ENCODE measurements around the gene INPP4A. TPM values are rescaled to one million over a fixed set of nuclear protein-coding genes. Genes with fewer than 3 reads are reported as not detected.

Gene INPP4A
- polyA plus RNA-seq, 2 of the 4 experiments (the other 2 are of a cell fraction), result 9.4 to 16.0 TPM

DNA sequence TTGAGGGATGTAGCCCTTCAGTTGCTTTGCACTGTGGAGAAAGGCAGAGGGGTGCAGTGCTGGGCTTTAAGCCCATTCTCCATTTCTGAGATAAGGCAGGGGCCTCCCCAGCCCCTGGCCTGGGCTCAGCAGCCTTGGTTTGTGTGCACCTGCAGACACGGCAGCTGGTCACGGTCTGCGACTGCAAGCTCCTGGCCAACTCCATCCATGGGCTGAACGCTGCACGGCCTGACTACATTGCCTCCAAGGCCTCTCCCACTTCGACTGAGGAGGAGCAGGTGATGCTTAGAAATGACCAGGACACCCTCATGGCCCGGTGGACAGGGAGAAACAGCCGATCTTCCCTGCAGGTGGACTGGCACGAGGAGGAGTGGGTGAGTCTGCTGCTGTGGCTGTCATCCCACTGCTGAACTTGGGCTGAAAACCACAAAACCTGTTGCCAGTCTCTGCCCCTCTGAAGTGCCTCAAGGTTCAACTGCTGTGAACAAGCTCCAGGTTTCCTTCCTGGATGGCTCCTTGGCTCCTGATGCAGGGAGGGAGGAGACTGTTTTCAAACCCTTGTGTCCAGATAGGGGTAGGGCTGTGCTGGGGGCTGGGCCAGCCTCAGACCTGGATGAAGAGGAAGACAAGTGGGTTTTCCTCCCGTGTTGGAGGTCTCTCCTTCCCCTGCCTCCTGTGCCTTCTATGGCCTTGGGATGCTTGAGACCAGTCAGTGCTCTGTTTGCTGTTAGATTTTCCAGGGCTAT, 109.6 kb downstream of the INPP4A start (continued):
- TF ChIP-seq, protein P1, sequence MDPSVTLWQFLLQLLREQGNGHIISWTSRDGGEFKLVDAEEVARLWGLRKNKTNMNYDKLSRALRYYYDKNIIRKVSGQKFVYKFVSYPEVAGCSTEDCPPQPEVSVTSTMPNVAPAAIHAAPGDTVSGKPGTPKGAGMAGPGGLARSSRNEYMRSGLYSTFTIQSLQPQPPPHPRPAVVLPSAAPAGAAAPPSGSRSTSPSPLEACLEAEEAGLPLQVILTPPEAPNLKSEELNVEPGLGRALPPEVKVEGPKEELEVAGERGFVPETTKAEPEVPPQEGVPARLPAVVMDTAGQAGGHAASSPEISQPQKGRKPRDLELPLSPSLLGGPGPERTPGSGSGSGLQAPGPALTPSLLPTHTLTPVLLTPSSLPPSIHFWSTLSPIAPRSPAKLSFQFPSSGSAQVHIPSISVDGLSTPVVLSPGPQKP (IDR thresholded peaks at IDR 0.05; ENCODE audit: low read depth, low read length), result no peak
- TF ChIP-seq, protein P2, sequence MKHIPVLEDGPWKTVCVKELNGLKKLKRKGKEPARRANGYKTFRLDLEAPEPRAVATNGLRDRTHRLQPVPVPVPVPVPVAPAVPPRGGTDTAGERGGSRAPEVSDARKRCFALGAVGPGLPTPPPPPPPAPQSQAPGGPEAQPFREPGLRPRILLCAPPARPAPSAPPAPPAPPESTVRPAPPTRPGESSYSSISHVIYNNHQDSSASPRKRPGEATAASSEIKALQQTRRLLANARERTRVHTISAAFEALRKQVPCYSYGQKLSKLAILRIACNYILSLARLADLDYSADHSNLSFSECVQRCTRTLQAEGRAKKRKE (CRISPR knock-in tag; IDR thresholded peaks at IDR 0.05; ENCODE audit: low read depth), result no peak
- TF ChIP-seq CEBPB (IDR thresholded peaks at IDR 0.05) (no peak), FOSL2 (IDR thresholded peaks at IDR 0.05) (no peak), FOSL2 (CRISPR knock-in tag; IDR thresholded peaks at IDR 0.05) (no peak), HDAC2 (IDR thresholded peaks at IDR 0.05) (no peak)

DNA sequence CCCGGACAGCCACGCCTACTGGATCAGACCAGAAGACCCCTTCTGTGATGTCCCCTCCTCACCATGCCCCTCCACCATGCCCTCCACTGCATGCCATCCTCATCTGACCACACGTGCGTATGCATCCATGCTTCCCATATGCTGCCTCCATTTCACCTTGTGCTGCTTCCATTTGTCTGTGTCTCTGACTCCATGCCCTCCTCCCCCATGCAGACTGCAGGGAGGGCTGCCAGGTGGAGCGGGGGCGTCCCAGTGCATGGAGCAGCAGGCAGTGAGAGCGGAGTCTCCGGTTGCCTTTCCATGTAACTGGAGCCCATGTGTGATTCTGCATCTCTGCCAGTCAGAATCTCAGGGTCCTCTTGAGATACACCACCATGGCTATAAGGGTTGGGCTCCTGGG, 111.0 kb downstream of the INPP4A start:
- ChIA-PET POLR2A (no interaction called here), CTCF (interaction anchor here (1.3 to 3.3 kb wide), 2 partner anchors 14 kb away, joined by 3 to 17 read pairs; no protein-coding TSS in a partner anchor)
- Histone ChIP-seq H3K27ac (no peak overlapping the region), H3K4me3 (no peak overlapping the region), H3K9me3 (no peaks in the 10 kb centered on the region), H3K4me2 (no peak overlapping the region), H3K4me1 (0 out of 3 replicates have a peak, but pooled peaks cover 3% of the 10 kb centered on the region)
- ATAC-seq (no peak), DNase-seq (ENCODE audit: low read depth in 1 of 2, low spot score in 1 of 2) (no peak), FAIRE-seq (no peak)
- TF ChIP-seq HOXB13 (CRISPR knock-in tag; IDR thresholded peaks at IDR 0.05; ENCODE audit: low read depth) (no peak), POLR2A (IDR thresholded peaks at IDR 0.05; ENCODE audit: low read length) (no peak)
- WGBS (ENCODE audit: missing lambda C conversion rate), result 82% methylated on average over 8 of the region's 8 CpGs

GRCh38 chr2:98556344-98557033, 111.8 kb downstream of the INPP4A start:
- no peak for FAIRE-seq

More at GRCh38 chr2:98556344-98557033, 111.8 kb downstream of the INPP4A start:
- WGBS (ENCODE audit: missing lambda C conversion rate), result 86% methylated on average over 5 of the region's 5 CpGs
- CTCF ChIA-PET, result interaction anchor here (1.4 to 3.3 kb wide), 2 partner anchors 11 to 13 kb away, joined by 3 to 17 read pairs; no protein-coding TSS in a partner anchor
- DNase-seq (ENCODE audit: low read depth in 1 of 2, low spot score in 1 of 2) (no peak), ATAC-seq (no peak)
- H3K4me1 ChIP-seq, result 0 out of 3 replicates have a peak, but pooled peaks cover 3% of the 10 kb centered on the region
- no peak overlapping the region for H3K27ac ChIP-seq
- H3K9me3 ChIP-seq, result no peaks in the 10 kb centered on the region
- no peak for TF ChIP-seq ZC3H11A (IDR thresholded peaks at IDR 0.05)
- no peak for TF ChIP-seq HEYL (CRISPR knock-in tag; IDR thresholded peaks at IDR 0.05)
- no peak for TF ChIP-seq FOSB (CRISPR knock-in tag; IDR thresholded peaks at IDR 0.05)
- TF ChIP-seq NR3C1 (IDR thresholded peaks at IDR 0.05), result no peak
- TF ChIP-seq BCL3 (IDR thresholded peaks at IDR 0.05), result no peak
- TF ChIP-seq, protein P3, sequence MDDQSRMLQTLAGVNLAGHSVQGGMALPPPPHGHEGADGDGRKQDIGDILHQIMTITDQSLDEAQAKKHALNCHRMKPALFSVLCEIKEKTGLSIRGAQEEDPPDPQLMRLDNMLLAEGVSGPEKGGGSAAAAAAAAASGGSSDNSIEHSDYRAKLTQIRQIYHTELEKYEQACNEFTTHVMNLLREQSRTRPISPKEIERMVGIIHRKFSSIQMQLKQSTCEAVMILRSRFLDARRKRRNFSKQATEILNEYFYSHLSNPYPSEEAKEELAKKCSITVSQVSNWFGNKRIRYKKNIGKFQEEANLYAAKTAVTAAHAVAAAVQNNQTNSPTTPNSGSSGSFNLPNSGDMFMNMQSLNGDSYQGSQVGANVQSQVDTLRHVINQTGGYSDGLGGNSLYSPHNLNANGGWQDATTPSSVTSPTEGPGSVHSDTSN (IDR thresholded peaks at IDR 0.05), result no peak
- no peak for TF ChIP-seq HMGXB4 (CRISPR knock-in tag; IDR thresholded peaks at IDR 0.05; ENCODE audit: borderline replicate concordance)
- no peak for TF ChIP-seq PHF8 (IDR thresholded peaks at IDR 0.05; ENCODE audit: borderline replicate concordance, low read depth)
- no peak for TF ChIP-seq POLR2AphosphoS2 (conservative IDR thresholded peaks at IDR 0.05; ENCODE audit: low read length)
- TF ChIP-seq EP300 (IDR thresholded peaks at IDR 0.05), result no peak
- no peak for TF ChIP-seq JUN (IDR thresholded peaks at IDR 0.05)
- TF ChIP-seq MAFK (IDR thresholded peaks at IDR 0.05; ENCODE audit: partially characterized antibody), result no peak
- TF ChIP-seq CBX2 (IDR thresholded peaks at IDR 0.05; ENCODE audit: borderline replicate concordance, low read depth), result no peak
- H3K4me3 ChIP-seq, result no peak overlapping the region
- no peak overlapping the region for H3K4me2 ChIP-seq
- POLR2A ChIA-PET, result no interaction called here
